ENCODE data around the gene CYTH4. TPM values are rescaled to one million over a fixed set of nuclear protein-coding genes. Genes with fewer than 3 reads are reported as not detected.

Gene CYTH4
- total and polyA plus RNA-seq, 2 of the 13 experiments (the other 11 are each of a cell fraction or from before 2014, with no cell fraction given): not detected

DNA sequence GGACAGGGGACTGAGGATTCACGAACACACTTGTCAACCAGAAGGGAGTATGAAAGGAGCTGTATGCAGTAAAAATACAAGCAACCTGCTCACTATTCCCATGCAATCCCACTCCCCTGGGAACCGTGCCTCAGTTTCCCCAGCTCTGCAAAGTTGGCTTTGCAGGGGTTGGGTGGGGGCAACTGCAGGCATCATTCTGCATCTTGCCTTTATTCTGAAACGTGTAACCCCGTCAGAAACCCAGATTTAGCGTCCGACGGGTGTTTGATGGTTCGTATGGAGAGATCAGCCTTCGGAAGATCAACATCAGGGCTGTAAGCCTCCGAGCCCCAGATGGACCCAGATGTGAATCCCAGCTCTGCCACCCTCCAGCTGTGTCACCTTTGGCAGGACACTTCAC lies 3.6 kb downstream of the CYTH4 start (continued):
- TF ChIP-seq, protein P1, sequence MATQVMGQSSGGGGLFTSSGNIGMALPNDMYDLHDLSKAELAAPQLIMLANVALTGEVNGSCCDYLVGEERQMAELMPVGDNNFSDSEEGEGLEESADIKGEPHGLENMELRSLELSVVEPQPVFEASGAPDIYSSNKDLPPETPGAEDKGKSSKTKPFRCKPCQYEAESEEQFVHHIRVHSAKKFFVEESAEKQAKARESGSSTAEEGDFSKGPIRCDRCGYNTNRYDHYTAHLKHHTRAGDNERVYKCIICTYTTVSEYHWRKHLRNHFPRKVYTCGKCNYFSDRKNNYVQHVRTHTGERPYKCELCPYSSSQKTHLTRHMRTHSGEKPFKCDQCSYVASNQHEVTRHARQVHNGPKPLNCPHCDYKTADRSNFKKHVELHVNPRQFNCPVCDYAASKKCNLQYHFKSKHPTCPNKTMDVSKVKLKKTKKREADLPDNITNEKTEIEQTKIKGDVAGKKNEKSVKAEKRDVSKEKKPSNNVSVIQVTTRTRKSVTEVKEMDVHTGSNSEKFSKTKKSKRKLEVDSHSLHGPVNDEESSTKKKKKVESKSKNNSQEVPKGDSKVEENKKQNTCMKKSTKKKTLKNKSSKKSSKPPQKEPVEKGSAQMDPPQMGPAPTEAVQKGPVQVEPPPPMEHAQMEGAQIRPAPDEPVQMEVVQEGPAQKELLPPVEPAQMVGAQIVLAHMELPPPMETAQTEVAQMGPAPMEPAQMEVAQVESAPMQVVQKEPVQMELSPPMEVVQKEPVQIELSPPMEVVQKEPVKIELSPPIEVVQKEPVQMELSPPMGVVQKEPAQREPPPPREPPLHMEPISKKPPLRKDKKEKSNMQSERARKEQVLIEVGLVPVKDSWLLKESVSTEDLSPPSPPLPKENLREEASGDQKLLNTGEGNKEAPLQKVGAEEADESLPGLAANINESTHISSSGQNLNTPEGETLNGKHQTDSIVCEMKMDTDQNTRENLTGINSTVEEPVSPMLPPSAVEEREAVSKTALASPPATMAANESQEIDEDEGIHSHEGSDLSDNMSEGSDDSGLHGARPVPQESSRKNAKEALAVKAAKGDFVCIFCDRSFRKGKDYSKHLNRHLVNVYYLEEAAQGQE (IDR thresholded peaks at IDR 0.05; ENCODE audit: borderline replicate concordance in 1 of 2, low read depth in 1 of 2, low read length in 2 of 2): no peak
- TF ChIP-seq JARID2 (CRISPR knock-in tag; IDR thresholded peaks at IDR 0.05; ENCODE audit: insufficient replicate concordance) (no peak), ATF7-NPFF (CRISPR knock-in tag; IDR thresholded peaks at IDR 0.05; ENCODE audit: low read depth) (no peak), ZNF747 (CRISPR knock-in tag; IDR thresholded peaks at IDR 0.05; ENCODE audit: borderline replicate concordance) (no peak), ERF (CRISPR knock-in tag; IDR thresholded peaks at IDR 0.05) (no peak), ZNF263 (CRISPR knock-in tag; IDR thresholded peaks at IDR 0.05) (no peak), ZNF660 (CRISPR knock-in tag; IDR thresholded peaks at IDR 0.05; ENCODE audit: borderline replicate concordance, low read depth) (no peak)
- TF ChIP-seq, protein P2, sequence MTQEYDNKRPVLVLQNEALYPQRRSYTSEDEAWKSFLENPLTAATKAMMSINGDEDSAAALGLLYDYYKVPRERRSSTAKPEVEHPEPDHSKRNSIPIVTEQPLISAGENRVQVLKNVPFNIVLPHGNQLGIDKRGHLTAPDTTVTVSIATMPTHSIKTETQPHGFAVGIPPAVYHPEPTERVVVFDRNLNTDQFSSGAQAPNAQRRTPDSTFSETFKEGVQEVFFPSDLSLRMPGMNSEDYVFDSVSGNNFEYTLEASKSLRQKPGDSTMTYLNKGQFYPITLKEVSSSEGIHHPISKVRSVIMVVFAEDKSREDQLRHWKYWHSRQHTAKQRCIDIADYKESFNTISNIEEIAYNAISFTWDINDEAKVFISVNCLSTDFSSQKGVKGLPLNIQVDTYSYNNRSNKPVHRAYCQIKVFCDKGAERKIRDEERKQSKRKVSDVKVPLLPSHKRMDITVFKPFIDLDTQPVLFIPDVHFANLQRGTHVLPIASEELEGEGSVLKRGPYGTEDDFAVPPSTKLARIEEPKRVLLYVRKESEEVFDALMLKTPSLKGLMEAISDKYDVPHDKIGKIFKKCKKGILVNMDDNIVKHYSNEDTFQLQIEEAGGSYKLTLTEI (CRISPR knock-in tag; conservative IDR thresholded peaks at IDR 0.05): no peak
